GM19043 (cell line): ENCODE data around the gene NUP155.
"Not testable (repeated sequence)": the region's sequence is repeated elsewhere in the genome, so short reads cannot be mapped to it uniquely, and the experiment has no call there.

Experiments
- ATAC-seq: cut with Tn5 transposase; IDR thresholded peaks from one replicate; pipeline ENCODE4 v1.9.1; 2021; ENCODE audit warnings: low read depth; ENCODE audit not compliant: unreplicated experiment

NUP155 gene

DNA sequence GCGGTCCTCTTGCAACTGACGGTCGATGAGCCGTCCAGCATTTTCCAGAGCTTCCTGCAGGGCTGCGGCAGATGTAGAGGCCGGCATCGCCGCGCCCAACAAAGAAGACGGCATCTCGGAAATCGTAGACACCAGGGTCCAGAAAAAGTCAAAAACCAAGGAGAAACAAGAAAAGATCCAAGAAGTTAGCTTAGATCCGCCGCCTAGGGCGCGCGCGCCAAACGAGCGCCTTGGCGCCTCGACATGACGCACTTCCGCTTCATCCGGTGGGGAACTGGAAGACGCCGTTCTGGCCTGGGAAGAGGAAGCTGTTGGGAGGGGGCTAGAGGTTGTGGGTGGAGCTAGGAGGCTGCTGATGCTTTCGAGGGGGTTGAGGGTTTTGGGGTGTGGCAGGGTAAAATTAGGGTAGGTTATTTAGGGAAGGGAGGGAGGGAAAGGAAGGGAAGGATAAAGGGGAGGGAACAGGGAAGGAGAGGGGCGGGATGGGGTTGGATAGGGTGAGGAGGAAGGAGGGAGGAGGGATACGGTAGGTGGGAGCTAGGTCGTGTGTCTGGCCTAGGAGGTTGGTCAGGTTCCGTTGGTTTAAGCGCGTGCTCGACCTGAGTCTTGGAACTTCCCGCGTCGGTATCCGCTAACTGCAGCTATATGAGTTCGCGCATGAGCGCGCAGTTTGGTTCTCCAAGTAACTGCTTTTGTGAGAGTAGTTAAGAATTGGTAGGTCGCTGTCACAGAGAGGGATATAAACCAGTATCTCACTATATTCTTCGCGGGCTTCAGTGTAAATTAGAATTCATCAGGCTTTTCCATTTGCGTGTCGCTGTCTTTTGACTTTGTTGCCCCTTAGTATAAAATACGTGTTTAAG is at the start of gene NUP155:
TSS of gene NUP155 (minus strand) at position 243 of the 863 bp plus-strand sequence. CDS start at position 114, 129 bp downstream.
- peak; percentile 95 for ATAC-seq

DNA sequence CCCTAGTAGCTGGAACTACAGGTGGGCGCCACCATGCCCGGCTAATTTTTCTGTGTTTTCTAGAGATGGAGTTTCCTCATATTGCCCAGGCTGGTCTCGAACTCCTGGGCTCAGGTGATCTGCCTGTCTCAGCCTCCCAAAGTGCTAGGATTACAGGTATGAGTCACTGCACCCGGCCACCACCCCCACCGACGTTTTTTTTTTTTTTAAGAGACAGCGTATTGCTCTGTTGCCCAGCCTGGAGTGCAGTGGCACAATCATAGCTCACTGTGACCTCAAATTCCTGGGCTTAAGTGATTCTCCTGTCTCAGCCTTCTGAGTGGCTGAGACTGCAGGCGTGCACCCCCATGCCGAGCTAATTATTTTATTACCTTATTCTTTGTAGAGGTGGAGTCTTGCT is 46.4 kb upstream of the NUP155 start:
- no peak for ATAC-seq

DNA sequence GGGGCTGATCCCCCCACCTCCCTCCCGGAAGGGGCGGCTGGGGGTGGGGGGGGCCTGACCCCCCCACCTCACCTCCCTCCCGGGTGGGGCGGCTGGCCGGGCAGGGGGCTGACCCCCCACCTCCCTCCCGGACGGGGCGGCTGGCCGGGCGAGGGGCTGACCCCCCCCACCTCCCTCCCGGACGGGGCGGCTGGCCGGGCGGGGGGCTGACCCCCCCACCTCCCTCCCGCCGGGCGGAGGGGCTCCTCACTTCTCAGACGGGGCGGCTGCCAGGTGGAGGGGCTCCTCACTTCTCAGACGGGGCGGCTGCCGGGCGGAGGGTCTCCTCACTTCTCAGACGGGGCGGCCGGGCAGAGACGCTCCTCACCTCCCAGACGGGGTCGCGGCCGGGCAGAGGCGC is 44.5 kb upstream of the NUP155 start:
- ATAC-seq, result not testable (repeated sequence)

DNA sequence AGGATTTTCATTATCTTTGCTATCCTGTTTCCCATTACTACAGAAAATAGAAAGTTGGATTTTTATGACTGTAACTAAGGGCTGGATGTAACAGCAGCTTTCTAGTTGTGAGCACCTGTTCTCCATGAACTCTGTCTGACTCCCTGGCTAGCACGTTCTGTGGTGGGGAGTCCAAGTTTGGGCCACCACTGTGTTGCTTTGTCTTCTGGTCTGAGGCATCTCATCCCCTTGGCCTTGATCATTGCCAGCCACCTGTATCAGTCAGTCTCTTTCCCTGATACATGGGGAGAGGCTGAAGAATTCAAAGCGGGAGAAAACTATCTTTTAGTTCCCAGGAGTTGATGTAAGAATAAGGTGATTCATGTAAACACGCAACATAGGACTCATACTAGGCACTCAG is 41.6 kb upstream of the NUP155 start:
- ATAC-seq, result no peak

DNA sequence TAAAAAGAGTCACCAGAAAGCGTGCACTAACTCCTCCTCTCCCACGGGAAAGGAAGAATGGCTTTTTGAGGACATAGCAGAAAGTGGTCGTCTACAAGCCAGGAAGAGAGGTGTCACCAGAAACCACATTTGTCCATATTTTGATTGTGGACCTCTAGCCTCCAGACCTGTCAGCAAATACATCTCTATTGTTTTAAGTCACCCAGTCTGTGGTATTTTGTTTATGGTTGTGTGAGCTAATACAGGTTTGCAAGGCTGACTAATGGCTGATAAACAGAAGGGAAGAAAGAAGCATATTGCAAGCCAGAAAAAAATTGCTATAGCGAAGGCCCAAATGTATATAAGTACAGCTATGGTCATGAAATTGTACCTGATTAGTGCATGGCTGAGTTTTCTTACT is 29.6 kb upstream of the NUP155 start:
- ATAC-seq, result no peak

DNA sequence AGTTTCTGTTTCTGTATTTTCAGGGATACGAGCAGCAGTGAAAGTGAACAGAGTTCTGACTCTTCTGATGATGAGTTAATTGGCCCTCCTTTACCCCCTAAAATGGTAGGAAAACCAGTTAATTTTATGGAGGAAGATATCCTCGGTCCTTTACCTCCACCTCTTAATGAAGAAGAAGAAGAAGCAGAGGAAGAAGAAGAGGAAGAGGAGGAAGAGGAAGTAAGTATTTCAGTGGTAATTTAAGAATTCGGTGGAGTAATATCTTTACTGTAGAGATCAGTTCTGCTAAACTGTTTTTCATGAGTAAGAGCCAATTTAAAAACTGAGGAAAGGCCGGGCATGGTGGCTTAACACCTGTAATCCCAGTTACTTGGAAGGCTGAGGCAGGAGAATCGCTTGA is 25.4 kb upstream of the NUP155 start:
- ATAC-seq, result no peak

DNA sequence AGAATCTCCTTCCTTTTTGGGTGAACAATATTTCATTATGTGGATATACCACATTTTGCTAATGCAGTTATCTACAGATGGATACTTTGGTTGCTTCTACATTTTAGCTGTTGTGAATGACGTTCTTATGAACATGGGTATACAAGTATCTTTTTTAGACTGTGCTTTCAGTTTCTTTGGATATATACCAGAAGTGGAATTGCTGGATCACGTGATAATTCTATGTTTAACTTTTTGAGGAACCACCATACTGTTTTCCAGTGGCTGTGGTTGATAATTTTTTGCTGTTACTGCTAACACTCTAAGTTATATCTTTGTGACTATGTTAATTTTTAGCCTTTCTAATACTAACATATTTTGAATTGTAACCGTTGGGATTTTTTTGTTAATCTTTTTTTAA is 20.7 kb upstream of the NUP155 start:
- ATAC-seq, result no peak

DNA sequence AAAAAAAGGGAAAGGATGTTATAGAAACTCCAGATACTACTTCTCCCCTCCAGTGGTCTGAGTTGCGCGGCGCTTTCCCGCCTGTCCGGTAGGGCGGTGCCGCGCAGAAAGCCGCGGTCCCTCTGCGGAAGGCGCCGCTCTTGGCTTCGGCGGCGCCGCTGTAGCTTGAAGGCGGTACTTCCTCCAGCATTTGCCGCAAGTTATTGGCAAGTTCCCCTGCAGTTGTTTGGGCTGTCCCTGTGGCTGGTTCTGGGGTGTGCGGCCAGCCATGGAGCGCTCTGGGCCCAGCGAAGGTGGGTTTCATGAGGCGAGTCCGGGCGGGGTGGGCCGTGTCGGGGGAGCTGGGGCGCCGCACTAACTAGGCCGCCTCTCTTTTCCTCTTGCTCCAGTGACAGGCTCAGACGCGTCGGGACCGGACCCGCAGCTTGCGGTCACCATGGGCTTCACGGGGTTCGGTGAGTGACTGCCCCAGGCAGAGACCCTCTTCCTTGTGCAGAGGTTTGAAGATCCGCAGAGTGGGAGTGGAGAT is 8.3 kb upstream of the NUP155 start, which contains the start of gene WDR70:
TSS of gene WDR70 (plus strand) at position 219 of the 529 bp plus-strand sequence. CDS start at position 269, 50 bp downstream.
- peak; percentile 99 for ATAC-seq

DNA sequence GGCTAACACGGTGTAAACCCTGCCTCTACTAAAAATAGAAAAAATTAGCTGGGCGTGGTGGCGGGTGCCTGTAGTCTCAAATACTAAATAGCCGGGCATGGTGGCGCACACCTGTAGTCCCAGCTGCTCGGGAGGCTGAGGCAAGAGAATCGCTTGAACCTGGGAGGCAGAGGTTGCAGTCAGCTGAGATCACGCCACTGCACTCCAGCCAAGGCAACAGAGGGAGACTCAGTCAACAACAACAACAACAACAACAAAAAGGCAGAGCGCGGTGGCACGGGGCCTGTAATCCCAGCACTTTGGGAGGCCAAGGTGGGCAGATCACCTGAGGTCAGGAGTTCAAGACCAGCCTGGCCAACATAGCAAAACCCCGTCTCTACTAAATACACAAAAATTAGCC is 7.2 kb upstream of the NUP155 start:
- ATAC-seq, result not testable (repeated sequence)

DNA sequence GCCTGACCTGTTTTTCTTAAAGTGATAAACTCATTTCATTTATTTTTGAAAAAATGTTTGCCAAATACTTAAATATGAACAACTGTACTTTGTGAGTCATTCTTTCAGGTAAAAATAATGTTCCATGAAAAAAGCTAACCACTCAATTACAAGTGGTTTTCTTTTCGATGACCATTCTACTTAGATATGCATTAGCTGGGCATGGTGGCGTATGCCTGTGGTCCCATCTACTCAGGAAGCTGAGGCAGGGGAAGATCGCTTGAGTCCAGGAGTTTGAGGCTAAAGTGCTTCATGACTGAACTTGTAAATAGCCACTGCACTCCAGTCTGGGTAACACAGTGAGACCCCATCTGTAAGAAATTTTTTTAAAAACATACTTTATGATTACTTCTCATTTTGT is 4.2 kb upstream of the NUP155 start:
- no peak for ATAC-seq

DNA sequence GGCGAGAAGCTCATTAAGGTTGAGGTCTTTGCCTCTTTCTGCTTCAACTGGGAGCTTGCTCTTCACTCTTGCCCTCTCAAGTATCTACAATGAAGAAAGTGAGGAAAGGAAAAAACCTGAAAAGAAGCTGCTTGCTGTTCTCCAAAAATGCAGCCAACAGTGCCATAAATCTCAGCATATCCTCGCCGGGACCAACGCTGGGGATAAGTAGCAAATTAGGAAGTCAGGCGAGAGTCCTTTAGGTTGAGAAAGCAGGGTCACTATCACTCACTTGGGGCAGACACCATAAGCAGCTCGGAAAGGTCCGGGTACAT is 399 bp downstream of the NUP155 start:
- ATAC-seq, result peak; percentile 35

DNA sequence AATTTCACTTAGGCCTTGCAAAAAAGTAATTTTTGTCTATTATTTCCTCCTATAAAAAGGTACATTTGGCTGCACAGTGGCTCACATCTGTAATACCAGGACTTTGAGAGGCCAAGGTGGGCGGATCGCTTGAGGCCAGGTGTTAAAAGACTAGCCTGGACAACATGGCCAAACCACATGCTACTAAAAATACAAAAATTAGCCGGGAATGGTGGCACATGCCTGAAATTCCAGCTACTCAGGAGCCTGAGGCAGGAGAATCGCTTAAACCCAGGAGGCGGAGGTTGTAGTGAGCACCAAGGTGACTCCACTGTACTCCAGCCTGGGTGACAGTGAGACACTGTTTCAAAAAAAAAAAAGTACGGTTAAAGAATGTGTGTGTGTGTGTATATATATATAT is 15.7 kb downstream of the NUP155 start:
- ATAC-seq, result no peak

DNA sequence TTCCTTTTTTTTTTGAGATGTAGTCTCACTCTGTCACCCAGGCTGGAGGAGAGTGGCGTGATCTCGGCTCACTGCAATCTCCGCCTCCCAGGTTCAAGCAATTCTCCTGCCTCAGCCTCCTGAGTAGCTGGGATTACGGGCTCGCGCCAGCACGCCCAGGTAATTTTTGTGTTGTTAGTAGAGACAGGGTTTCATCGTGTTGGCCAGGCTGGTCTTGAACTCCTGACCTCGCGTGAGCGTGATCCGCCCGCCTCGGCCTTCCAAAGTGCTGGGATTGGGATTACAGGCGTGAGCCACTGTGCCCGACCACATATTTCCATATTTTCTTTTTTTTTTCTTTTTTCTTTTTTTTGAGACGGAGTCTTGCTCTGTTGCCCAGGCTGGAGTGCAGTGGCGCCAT is 28.2 kb downstream of the NUP155 start:
- ATAC-seq, result not testable (repeated sequence)

DNA sequence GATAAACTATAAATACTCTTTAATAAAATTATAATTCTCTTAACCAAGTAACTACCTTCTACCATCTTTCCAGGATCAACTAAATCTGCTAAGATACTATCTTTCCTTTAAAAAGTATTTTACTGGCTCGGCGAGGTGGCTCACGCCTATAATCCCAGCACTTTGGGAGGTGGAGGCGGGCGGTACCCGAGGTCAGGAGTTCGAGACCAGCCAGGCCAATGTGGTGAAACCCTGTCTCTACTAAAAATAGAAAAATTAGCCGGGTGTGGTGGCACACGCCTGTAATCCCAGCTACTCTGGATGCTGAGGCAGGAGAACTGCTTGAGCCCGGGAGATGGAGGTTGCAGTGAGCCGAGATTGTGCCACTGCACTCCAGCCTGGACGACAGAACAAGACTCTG is 36.2 kb downstream of the NUP155 start:
- ATAC-seq, result not testable (repeated sequence)

DNA sequence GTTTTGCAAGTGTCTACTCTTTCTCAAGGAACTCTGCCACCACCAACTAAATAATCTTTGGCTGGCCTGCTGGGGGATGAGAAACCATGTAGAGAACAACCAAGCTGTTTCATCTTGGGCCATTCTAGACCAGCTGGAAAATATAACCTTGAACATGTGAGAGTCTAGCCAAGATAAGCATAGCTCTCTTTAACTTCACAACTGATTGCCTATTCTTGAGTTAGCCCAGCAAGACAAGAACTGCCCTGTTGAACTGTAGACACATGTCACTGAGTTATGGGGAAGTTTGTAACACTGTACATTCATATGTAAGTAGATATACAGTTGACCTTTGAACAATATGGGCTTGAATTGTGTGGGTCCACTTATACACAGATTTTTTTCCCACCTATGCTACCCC is 44.4 kb downstream of the NUP155 start:
- ATAC-seq, result no peak

DNA sequence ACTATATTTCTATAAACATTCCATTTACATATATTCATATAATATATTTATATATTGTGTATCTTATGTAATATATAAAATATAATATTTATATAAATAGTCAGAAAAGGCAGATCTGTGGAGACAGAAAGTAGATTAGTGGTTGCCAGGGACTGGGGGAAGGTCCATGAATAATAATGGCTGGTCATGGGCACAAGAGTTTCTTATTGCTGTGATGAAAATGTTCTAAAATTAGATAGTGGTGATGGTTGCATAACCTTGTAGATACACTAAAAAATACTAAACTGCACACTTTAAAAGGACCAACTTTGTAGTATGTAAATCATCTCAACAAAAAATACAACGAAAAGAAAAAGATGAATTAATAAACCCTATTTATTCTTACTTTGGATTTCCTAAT is 47.3 kb downstream of the NUP155 start:
- no peak for ATAC-seq

DNA sequence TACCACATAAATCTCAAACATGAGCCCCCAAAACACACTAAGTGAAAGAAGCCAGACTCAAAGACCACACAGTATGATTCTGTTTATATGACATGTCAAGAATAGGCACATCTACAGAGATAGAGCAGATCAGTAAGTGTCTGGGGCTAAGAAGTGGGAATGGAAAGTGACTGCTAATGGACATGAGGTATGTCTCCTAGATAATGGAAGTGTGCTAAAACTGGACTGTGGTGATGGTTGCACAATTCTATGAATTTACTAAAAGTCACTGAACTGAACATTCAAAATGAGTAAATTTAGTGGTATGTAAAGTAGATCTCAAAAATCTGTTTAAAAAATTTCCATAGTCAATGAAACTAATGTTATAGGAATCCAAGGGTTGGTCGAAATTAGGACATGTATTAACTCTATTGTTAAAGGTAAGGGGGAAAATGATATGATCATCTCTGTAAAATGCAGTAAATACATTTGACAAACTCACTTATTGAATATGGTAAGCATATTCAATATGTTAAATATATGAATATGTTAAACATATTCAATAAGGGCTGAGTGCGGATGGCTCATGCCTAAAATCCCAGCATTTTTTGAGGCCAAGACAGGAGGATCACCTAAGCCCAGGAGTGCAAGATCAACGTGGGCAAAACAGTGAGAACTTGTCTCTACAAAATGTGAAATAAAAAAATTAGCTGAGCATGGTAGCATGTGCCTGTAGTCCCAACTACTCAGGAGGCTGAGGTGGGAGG is 51.7 kb downstream of the NUP155 start:
- ATAC-seq, result no peak

DNA sequence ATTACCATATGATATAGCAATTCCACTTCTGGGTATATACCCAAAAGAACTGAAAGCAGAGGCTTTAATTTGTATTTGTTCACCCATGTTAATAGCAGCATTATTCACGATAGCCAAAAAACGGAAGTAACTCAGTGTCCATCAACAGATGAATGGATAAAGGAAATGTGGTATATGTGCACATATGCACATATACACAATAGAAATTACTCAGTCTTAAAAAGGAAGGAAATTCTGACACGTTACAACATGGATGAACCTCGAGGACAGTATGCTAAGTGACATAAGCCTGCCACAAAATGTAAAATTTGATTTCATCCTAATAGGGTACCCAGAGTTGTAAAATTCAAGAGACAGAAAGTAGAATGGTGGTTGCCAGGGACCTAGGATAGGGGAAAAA is 54.9 kb downstream of the NUP155 start:
- ATAC-seq, result no peak

DNA sequence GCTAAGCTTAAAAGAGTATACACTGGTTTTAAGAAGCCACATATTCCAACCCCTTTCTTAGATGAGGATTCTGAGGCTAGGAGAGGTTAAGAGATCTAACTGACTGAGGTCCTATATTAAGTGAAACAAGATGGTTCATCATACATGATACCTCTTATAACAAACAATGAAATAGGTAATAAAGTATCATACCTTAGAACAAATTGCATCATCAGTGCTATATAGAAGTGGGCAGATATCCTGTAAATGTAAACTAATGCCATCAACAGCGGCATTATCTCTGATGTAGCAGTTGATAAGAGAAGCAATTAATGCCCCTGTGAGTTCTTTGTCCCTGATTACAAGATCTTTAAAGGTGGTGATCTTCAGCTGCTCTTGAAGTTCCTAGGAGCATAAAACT is 60.5 kb downstream of the NUP155 start:
- ATAC-seq, result no peak

DNA sequence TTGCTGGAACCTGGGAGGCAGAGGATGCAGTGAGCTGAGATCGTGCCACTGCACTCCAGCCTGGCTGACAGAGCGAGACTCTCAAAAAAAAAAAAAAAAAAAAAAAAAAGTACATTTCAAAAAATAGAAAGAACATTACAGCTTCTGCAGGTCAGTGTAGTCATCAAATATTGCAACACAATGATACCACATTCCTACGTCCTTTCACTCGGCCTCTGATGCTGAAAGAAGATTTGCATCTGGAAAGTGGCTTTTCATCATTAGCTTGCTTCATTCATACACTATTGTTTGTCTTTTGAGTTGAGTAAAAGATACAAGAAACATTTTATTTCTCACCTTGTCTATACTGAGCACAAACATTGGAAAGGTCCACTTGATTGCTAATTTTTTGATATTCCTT is 62.1 kb downstream of the NUP155 start:
- ATAC-seq, result no peak

DNA sequence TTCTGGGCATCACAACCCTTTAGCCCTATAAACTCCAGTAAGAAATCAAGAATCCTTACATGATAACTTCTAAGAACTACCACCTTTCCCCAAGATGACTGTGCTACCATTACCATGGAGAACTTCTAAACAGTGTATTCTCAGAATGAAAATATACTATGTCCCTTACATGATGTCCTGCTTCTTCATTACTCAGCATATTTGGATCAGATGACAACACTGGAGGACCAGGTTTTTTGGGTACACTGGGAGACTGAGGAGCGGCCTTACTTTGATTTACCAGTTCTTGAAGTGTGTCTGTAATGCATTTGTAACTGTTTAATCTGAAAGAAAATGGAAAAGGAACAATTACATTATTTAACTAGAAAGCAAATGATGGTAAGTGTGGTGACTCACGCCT is 66.0 kb downstream of the NUP155 start:
- no peak for ATAC-seq

DNA sequence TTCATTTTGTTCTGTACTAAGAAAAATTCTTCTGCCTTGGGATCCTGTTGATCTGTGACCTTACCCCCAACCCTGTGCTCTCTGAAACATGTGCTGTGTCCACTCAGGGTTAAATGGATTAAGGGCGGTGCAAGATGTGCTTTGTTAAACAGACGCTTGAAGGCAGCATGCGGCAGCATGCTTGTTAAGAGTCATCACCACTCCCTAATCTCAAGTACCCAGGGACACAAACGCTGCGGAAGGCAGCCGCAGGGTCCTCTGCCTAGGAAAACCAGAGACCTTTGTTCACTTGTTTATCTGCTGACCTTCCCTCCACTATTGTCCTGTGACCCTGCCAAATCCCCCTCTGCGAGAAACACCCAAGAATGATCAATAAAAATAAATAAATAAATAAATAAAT is 74.6 kb downstream of the NUP155 start:
- ATAC-seq, result not testable (repeated sequence)
